ENCODE data around the gene ACO2.
A peak's percentile ranks its signal among the peaks of the same experiment; 100 is the strongest.

DNA sequence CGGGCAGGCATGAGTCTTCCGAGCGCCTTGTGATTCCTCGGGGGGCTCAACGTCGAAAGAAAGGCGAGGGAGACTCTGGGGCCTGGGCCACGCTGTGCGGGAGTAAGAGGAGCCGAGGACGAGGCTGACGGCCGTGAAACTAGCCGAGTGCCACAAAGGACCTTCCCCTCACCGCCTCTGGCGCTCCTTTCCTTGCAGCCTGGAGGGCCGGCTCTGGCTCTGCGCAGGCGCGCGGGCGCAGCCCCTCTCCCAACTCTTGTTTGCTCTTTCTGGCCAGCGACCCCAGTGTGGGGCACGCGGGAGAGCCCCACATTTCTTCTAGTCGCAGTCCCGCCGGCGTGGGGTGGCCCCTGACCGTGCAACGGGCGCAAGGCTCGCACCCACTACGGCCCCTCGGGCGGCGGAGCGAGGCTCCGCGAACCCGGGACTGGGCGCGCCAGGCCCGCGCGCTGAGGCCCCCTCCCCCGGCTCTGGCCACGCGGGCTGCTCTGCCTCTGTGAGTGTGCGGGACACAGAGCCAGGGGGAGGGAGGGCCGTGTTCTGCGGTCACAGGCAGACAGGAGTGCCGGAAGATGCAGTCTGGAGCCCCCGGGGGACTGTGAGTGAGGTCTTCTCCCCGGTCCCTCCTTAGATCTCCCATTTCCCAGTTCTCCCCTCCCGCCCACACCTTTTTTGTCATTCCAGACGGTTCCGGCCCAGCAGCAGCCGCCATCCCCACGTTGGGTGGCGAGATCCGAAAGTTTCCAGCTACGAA lies 21.3 kb upstream of the ACO2 start:
- TF ChIP-seq, protein P1, sequence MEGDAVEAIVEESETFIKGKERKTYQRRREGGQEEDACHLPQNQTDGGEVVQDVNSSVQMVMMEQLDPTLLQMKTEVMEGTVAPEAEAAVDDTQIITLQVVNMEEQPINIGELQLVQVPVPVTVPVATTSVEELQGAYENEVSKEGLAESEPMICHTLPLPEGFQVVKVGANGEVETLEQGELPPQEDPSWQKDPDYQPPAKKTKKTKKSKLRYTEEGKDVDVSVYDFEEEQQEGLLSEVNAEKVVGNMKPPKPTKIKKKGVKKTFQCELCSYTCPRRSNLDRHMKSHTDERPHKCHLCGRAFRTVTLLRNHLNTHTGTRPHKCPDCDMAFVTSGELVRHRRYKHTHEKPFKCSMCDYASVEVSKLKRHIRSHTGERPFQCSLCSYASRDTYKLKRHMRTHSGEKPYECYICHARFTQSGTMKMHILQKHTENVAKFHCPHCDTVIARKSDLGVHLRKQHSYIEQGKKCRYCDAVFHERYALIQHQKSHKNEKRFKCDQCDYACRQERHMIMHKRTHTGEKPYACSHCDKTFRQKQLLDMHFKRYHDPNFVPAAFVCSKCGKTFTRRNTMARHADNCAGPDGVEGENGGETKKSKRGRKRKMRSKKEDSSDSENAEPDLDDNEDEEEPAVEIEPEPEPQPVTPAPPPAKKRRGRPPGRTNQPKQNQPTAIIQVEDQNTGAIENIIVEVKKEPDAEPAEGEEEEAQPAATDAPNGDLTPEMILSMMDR (IDR thresholded peaks at IDR 0.05), result no peak
- TF ChIP-seq POLR2A (IDR thresholded peaks at IDR 0.05), result peak; percentile 39
- TF ChIP-seq POLR2AphosphoS5 (IDR thresholded peaks at IDR 0.05), result no peak

Measured in prostate gland (tissue), 2 donors.